Measurements from ENCODE around the gene OLA1. TPM values are rescaled to one million over a fixed set of nuclear protein-coding genes. Genes with fewer than 3 reads are reported as not detected.
A peak's percentile ranks its signal among the peaks of the same experiment; 100 is the strongest.

Gene OLA1
- polyA plus RNA-seq, 1 donor, result 236 TPM

DNA sequence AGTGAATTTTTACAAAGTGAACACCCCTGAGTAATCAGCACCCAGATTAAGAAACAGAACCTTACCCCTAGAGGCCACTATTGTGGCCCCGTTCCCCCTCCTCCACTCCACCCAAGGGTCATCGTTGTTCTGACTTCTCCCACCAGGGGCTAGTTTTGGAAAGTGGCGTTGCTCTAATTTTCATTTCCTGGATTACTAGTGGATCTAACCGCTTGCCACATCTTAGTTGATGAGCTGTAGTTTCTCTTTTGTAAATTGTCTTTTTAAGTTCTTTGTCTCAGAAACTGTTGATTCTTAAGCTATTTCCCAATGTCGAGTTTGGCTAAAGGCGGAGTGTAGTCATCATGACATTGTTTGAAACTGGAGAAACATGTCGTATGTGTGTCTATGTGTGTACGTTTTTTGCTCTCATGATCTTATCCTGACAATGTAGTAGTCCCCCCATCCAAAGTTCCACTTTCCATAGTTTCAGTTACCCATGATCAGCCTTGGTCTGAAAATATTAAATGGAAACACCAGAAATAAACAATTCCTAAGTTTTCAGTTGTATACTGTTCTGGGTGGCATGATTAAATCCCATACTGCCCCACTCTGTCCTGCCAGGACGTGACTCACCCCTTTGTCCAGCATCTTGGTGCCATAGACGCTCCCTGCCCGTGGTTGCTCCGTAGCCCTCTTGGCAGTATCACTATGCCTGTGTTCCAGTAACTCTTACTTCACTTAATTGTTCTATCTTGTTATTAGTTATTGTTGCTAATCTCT is 212.2 kb downstream of the OLA1 start:
- no peak for DNase-seq (ENCODE audit: low read depth)

DNA sequence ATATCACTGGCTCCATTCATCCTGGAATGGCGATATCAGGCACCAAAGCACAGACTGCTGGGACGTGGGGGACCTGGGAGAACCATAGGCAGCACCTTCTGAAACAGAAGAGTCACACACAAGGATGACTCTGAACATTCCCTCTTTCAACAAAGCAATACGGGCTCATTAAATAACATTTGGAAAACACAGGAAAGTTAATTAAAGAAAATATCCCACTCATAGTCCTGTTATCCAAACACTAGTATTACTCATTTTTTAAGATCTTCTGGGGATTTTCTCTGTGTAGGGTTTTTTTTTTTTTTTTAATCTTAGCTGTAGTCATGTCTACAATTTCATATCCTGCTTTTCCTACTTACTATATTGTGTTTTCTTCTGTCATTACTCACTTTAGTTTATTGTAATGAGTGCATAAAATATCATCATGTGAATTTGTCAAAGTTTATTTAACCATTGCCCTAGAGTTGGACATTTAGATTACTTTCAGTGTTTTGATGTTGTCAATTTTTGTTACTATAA is 213.2 kb downstream of the OLA1 start:
- DNase-seq (ENCODE audit: low read depth), result no peak

DNA sequence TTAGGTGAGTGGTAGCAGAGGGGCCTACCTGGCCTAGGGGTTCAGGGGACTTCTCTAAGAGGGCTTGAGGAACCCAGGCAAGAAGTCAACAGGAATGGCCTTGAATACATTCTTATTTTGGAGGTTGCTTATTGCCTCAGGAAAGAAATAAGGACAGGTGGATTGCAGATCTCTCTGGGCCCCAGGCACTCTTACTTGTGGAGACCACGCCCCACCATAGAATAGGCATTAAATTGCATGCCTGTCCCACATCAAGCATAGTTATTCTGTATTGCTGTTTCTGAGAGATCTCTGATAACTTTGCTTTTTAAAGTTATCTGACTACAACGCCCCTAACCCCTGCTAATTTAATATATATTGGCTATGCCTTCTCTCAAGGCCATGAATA is 215.2 kb downstream of the OLA1 start:
- DNase-seq (ENCODE audit: low read depth), result no peak

DNA sequence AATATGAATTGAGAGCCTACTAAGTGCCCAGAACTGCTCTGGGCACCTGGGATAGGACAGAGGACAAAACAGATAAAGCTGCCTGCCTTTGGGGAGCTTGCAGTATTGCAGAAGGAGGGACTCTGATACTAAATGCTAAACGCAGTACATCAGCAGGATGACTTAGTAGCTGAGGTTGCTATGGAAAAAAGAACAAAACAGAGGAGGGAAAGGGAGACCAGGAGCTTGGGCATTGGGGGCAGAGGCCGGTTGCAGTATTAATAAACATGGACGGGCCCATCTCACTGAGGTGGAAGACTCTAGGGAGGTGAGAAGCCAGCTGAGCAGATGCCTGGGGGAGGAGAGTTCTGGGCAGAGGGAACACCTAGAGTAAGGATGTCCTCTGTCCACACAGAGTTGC is 217.1 kb downstream of the OLA1 start:
- no peak for DNase-seq (ENCODE audit: low read depth)

DNA sequence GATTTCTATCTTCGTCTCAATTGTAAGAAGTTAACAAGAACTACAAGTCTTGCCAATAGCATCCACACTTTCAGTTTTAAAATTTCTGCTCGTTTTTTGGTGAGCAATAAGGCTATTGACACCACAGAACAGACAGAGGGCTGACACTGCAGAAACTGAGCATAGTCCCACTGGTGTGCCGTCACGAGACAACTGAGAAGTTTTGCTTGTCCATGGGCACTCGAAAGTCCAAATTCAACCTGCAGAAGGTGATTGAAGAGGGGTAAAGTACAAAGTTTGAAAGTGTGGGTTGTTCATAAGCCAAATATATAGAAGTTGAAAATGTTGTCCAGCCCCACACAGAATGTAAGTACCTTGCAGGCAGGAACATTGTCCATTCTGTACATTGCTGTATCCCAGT is 219.4 kb downstream of the OLA1 start:
- DNase-seq (ENCODE audit: low read depth), result no peak

DNA sequence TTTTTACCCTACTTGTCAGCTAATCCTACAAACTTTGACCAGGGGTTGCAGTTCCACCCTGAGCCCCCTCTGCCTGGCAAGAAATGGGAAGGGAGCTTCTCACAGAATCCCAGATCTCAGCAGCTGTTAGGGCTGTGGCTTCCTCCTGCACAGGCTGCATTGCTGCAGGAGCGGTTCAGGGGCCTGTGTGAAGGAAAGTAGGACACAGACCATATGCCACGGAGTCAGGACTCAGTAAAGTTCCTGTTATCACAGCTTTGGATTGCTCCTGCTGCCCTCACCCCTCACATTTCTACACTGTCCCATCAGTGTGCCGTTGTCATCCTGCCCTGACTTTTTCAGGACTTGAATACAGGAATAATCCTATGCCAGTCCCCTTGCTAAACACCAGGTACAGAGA is 220.4 kb downstream of the OLA1 start:
- DNase-seq (ENCODE audit: low read depth), result no peak

DNA sequence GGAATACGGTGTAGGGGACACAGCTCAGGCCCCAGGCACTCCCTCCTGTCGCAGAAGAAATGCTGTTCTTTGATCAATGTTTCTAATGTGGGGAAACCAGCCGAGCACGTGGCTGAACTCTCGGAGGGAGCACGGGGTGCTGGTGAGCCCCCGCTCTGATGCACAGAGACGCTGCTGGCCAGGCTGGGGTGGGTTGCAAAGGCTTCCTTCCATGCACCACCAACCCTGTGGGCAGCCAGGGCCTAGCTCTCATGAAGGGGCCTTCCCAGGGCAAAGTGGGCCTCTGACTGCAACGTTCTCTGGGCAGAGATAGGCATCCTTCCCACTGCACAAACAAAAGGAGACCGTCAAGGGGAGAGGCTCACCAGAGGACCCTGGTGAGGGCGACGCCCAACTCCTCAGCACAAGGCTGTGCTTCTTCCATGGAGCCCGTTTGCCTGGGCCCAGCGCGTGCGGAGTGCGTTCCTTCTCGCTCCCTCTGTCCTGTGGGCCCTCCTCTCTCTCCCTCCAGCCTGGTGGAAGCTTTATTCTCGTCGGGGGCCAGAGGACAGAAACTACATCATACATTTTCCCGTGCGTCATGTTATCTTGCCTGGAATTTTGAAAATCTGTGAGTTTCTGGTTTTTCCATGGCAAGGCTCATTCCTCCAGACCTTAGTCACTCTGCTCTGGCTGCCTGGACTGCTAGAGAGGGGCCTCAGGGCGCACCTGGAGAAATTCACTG is 222.0 kb downstream of the OLA1 start:
- no peak for DNase-seq (ENCODE audit: low read depth)

DNA sequence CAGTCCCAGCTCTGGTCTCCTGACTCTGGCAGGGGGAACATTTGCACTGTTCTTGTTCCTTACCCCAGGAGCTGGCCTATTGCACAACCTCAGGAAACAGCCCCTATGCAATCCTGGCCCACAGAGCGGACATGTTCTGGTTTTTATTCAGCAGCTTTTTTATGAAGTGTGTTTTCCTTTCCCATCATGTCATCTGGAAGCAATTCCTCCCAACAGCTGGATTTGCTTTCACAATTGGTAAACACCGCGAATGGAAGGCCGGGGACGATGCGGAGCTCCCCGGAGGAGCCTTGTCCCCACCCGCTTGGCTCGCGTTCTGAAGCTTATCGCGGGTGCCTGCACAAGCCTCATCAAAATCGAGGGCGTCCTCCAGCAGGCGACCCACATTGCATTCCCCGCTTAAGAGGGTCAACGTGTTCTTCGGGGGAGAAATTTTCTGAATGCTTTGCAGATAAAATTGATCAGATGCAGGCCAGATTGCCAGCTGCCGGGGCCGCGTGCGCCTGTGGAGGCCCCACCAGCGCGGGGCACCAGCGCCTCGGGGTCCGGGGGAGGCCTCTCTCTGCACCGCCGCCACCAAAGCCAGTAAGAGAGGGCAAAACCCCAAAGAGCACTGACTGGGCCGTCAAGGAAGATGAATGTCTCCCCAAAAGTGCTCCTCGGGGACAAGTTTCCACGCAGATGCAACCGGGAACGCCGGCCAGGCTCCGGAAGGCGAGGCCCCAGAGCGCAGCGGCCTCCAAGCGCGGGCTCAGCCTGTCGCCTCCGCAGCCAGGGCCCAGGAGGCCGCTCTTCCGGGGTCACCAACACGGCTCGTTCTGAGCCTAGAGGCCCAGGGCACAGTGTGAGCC is 222.8 kb downstream of the OLA1 start:
- DNase-seq (ENCODE audit: low read depth), result peak; percentile 96

DNA sequence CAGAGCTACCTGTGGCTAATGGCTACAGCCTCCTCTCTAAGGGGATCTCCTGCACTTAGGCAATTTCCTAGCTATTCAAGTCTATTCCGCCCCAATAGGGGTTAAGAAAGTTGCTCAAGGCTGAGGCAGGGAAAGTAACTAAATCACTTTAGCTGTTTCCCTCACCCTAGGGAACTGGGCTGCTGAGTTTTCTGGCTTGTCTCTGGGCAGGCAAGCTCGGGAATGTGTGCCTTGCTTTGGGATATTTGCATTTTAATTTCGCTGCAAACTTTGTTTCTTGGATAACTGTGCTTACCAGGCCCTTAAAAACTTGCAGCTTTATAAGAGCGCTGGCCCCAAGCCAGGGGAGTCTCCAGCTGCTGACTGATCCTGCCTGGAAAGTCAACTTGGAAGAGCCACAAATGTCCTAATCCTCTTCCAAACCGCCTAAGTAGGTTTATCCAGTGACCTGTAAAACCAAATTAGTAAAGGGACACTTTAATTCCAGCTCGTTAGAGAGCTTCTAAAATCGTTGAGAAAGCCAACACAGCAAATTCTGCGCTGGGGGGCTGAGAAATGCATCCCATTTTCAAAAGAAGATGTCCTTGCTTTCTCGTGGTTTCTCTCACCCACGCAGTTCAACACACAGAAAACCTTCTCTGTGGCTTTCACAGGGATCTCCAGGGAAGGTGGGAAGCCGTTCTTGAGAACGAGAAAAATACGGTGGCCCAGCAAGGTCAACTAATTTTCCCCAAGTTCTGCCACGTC is 223.6 kb downstream of the OLA1 start:
- peak; percentile 94 for DNase-seq (ENCODE audit: low read depth)

DNA sequence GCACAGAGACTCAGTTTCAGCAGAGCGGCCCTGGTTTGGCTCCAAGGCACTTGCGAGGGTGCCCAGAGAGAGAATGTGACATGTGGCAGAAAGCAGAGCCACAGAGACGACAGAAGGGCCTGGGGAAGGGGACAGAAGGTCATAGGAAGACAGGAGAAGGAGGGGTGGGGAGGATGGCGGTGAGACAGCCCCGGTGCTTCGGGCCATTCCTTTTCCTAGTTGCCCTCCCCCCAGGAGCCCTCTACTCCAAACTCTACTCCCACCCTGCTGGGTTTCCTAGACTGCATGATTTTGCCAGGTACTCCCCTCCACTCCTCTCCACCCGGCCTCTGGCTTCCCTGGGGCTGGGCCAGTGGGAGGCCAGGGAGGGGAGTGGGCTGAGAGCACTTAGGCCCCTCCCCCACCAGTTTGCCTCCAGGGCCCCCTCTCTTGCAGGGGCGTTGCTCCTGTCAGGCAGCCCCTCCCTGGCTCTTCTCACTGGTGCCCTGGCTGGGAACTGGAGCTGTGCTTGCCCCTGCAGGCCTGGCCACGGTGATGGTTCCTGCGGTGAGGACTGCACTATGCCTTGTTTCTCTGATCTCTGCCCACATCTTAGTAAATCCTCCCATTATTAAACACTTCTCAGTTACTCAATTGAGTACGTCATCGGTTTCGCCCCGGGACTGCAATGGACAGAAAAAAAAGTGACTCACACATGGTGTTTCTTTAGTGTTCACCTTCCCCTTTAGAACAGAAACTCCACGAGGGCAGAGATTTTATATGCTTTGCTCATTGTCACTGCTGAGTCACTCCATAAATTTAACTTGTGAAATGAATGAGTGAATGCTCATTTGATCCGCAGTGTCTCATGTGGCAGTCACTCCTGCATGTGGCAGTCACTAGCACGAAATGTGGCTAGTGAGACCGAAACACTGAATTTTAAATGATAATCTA is 224.5 kb downstream of the OLA1 start:
- no peak for DNase-seq (ENCODE audit: low read depth)

Other genes with a start within 250 kb of the OLA1 start
- 0.14 TPM for gene SP9, start 86.4 kb upstream of the OLA1 start, polyA plus RNA-seq (ENCODE audit: insufficient read length)
- gene SCRN3, start 147.2 kb upstream of the OLA1 start, polyA plus RNA-seq (ENCODE audit: insufficient read length), result 31.8 TPM
- 4.3 TPM for gene GPR155, start 238.5 kb upstream of the OLA1 start, polyA plus RNA-seq (ENCODE audit: insufficient read length)